ENCODE results near the gene CEACAM1.

Gene CEACAM1

DNA sequence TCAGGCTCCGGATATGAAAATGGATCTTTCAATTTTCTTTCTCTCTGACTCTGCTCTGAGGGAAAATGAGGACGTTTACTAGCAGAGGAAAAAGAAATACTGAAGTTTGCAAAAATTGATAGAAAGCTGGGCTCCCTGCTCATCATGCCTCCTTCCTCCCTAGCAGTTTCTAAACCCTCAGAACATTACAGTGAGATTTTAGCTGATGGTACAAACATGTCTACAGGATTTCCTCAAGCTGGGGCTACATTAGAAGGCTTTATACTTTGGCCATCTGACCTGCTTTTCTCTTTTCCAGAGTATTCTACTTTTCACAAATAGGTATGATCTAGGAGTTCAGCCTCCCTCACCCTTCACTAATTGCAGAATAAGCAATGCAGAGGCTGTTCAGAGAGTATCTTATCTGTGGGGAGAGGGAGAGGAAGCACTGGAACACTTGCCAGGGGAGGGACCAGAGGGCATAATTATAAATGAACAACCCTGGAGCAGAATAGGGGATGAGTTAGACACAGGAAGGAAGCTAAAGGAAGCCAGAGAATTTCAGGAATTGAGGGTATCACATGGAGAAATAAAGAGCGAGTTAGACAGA, 30.0 kb downstream of the CEACAM1 start:
- Histone ChIP-seq H3K4me3 (ENCODE audit: low read depth, low read length) (no peak overlapping the region), H3K36me3 (no peaks in the 10 kb centered on the region), H3K27ac (no peak overlapping the region), H3K9me3 (ENCODE audit: severe bottlenecking) (no peaks in the 10 kb centered on the region), H3K27me3 (ENCODE audit: insufficient read depth, low read depth, severe bottlenecking) (no peaks in the 10 kb centered on the region)
- DNase-seq, result no peak
- TF ChIP-seq CTCF (IDR thresholded peaks at IDR 0.05; ENCODE audit: low read depth, low read length), result no peak

- Histone ChIP-seq H3K36me3 (no peaks in the 10 kb centered on the region), H3K9me3 (ENCODE audit: severe bottlenecking) (no peaks in the 10 kb centered on the region), H3K27me3 (ENCODE audit: insufficient read depth, low read depth, severe bottlenecking) (no peaks in the 10 kb centered on the region), H3K4me3 (ENCODE audit: low read depth, low read length) (no peak overlapping the region), H3K27ac (no peak overlapping the region)
- no peak for TF ChIP-seq CTCF (IDR thresholded peaks at IDR 0.05; ENCODE audit: low read depth, low read length)
- DNase-seq, result no peak
These were observed 30.7 kb downstream of the CEACAM1 start for GRCh38 chr19:42497492-42498168.

- Histone ChIP-seq H3K27me3 (ENCODE audit: insufficient read depth, low read depth, severe bottlenecking) (no peaks in the 10 kb centered on the region), H3K27ac (no peak overlapping the region), H3K4me3 (ENCODE audit: low read depth, low read length) (no peak overlapping the region), H3K9me3 (ENCODE audit: severe bottlenecking) (no peaks in the 10 kb centered on the region), H3K36me3 (no peaks in the 10 kb centered on the region)
- no peak for DNase-seq
- no peak for TF ChIP-seq CTCF (IDR thresholded peaks at IDR 0.05; ENCODE audit: low read depth, low read length)
These were observed 31.7 kb downstream of the CEACAM1 start for GRCh38 chr19:42496460-42497133.

GRCh38 chr19:42495663-42496062, 32.6 kb downstream of the CEACAM1 start:
- H3K27me3 ChIP-seq (ENCODE audit: insufficient read depth, low read depth, severe bottlenecking), result no peaks in the 10 kb centered on the region
- DNase-seq, result no peak
- H3K27ac ChIP-seq, result no peak overlapping the region
- H3K9me3 ChIP-seq (ENCODE audit: severe bottlenecking), result no peaks in the 10 kb centered on the region
- TF ChIP-seq CTCF (IDR thresholded peaks at IDR 0.05; ENCODE audit: low read depth, low read length), result no peak
- H3K4me3 ChIP-seq (ENCODE audit: low read depth, low read length), result no peak overlapping the region
- H3K36me3 ChIP-seq, result no peaks in the 10 kb centered on the region

DNA sequence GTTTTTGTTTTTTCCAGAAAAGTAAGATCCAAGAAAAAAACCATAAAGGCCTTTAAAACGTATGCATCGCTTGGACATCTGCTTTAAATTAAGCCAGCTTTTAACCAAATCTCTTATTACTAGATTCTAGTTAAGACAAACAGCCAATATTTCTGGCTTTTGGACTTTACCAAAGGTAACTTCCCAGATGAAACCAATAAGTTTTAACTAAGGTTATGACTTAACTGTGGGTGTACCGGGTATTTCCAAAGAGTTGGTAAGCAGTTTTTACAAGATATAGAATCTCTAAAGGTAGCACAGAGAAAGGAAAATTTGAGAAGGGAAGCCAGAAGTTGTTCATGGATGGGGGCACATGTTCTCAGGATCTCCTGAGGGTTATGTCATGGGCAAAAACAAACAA, 34.0 kb downstream of the CEACAM1 start:
- no peaks in the 10 kb centered on the region for H3K9me3 ChIP-seq (ENCODE audit: severe bottlenecking)
- no peak overlapping the region for H3K27ac ChIP-seq
- no peaks in the 10 kb centered on the region for H3K27me3 ChIP-seq (ENCODE audit: insufficient read depth, low read depth, severe bottlenecking)
- no peak for DNase-seq
- H3K4me3 ChIP-seq (ENCODE audit: low read depth, low read length), result no peak overlapping the region
- no peak for TF ChIP-seq CTCF (IDR thresholded peaks at IDR 0.05; ENCODE audit: low read depth, low read length)
- no peaks in the 10 kb centered on the region for H3K36me3 ChIP-seq

Measured in WERI-Rb-1 (cell line).